Right ventricle myocardium superior (tissue), 1 donor: ENCODE measurements around the gene PLCH2. TPM values are rescaled to one million over a fixed set of nuclear protein-coding genes. Genes with fewer than 3 reads are reported as not detected.

Experiments
- ATAC-seq: fragments of 200-7000 bp; cut with Tn5 transposase; one replicate; pipeline ENCODE4 v1.9.1; 2020; ENCODE audit warnings: mild to moderate bottlenecking; ENCODE audit not compliant: poor library complexity
- DNase-seq: peaks from one replicate; pipeline ENCODE4 v3.0.0-alpha.2; 2020
- intact Hi-C: fragments of 100-400 bp; cut with DNase I; formaldehyde crosslinking; loops from one replicate; pipeline ENCODE4 v1.11.2; 2022
- total RNA-seq: library from RNA; stranded (reverse); fragmentation: NEBNext Ultra II Directional; extraction: Animal tissue kit (Norgen Biotek cat#: 25700); gene quantifications from one replicate; pipeline ENCODE4 v1.2.1, GENCODE V29; 2021
- donor health status: DM: no; HTN: yes; CAD: no; lungs with severe emphysema.

PLCH2 gene
- total RNA-seq, 1 donor from 2014 or later, result 0.13 TPM

DNA sequence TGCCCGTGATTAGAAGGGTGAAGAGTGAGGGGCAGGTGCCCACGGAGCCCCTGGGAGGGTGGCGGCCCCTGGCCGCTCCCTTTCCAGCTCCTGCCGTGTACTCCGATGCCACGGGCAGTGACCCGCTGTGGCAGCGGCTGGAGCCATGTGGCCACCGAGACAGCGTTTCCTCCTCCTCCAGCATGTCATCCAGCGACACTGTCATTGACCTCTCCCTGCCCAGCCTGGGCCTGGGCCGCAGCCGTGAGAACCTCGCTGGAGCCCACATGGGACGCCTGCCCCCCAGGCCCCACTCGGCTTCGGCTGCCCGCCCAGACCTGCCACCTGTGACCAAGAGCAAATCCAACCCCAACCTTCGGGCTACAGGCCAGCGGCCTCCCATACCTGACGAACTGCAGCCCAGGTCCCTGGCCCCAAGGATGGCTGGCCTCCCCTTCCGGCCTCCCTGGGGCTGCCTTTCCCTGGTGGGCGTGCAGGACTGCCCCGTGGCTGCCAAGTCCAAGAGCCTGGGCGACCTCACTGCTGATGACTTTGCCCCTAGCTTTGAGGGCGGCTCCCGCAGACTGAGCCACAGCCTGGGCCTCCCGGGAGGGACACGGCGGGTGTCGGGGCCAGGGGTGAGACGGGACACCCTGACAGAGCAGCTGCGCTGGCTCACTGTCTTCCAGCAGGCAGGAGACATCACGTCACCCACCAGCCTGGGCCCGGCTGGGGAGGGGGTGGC is 28.3 kb downstream of the PLCH2 start:
- no peak for ATAC-seq

DNA sequence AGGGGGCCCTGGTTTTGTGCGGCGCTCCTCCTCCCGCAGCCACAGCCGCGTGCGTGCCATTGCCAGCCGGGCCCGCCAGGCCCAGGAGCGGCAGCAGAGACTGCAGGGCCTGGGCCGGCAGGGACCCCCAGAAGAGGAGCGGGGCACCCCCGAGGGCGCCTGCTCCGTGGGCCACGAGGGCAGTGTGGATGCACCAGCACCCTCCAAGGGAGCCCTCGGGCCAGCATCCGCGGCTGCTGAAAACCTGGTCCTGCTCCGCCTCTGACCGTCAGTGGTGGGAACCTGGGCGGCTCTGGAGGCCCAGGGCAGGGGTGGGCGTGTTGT is 28.8 kb downstream of the PLCH2 start:
- intact Hi-C loops, result no loop called here
- no peak for DNase-seq
- no peak for ATAC-seq

More for the DNA sequence above, 28.3 kb downstream of the PLCH2 start:
- no peak for DNase-seq
- intact Hi-C loops, result no loop called here

DNA sequence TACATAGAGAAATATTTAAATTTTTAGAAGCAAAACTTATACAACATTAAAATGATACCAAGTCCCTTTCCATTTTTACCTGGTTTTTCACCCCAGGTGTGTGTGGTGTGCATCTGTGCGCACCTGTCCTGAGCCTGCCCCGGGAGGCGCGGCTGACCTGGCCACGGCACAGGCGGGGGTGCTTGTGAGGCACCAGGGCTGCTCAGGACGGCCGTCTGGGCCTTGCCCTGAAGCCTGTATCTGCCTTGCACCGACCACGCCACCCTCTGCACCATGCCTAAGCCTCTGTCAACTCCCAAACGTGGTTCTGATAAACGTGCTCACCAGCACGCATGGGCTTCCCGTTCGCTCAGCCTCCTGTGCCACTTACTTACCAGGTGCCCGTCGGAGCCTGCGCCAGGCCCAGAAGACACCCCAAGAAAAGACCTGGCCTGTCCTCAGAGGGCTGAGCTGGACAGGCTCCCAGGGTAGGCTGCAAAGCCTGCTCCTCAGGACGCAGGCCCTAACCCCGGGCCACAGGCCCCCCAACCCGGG is 29.4 kb downstream of the PLCH2 start:
- ATAC-seq (no peak), DNase-seq (no peak)
- intact Hi-C loops, result no loop called here

DNA sequence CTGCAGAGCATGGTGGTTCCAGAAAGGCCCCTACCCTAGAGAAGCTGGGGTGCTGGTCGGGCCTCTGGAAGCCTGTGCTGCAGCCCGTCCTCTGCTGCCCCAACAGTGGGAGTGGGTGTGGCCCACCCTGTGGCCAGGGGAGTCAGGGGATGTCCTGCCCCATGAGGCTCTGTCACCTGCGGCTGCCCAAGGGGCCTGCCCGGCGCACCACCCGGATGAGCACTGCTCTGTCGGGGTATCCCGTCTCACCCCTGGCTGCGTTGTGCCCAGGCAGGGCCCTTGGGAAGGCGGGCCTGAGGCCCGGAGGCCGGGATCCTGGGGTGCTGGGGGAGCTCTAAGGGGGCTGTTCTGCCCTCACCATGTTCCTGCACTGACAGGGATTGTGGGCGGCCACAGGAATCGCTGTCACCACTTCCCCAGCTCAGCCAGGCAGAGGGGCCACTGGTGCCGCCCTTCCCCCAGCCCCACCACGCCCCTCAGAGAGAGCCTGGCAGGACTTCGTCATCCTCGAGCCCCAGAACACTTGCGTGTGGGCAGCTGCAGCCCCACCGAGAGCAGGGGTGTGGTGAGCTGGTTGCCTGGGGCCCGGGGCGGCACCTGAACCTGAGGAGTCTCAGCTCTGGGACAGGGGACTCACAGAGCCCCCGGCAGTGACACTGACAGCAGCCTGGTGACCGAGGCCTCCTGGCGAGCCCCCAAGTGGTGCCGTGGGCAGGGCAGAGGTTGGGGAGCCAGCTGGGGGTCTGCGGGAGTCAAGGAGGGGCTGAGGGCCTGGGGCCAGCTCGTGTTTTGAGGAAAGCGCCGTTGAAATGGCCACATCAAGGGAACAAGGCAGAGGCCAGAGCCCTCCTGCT is 30.1 kb downstream of the PLCH2 start:
- peak; percentile 4 for ATAC-seq
- no peak for DNase-seq
- intact Hi-C loops, result no loop called here

DNA sequence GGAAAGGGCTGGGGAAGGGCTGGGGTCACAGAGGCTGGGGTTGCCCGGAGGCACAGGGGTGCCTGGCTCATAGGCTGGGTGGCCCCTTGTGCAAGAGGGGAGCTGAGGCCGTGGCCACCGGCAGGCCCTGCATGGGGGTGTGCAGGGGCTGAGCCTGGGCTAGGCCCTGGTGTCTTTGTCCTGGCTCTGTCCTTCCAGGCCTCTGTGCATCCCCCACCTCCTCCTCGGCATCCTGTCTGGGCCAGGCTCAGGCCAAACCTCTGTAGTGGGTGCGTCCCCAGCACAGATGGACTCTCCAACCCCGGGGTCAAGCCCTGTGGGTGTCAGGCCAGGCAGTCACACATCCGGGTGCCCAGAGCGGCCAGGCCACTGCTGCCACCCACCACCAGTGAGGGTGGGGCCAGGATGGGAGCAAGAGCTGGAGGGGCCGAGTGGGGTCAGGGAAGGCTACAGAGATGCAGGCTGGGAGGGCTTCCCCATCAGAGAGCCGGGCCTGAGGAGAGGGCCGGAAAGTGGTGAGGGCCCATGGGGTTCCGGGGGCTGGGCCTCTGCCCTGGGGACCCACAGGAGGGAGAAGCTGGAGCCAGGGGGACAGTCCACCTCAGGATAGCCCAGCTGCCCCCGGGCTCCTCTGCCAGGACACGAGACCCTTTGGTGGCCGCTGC is 30.9 kb downstream of the PLCH2 start:
- DNase-seq, result no peak
- intact Hi-C loops, result no loop called here
- peak; percentile 13 for ATAC-seq

DNA sequence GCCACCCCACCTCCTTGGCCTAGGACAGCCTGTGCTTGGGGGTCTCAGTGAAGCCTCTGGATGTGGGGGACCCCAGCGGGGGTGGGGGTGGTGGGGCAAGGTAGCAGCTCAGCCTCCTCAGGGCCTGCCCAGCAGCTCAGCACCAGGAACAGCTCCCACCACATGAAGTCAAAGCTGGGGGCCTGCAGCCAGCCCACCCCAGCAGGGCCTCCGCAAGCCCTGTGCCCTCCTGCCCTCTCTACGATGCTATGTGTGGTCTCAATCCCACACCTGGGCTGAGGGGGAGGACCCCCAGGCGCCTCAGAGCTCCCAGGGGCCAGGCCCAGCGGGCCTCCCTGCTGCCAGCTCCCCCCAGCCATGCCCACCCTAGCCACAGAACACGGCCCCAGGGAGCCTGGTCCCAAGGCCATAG is 31.7 kb downstream of the PLCH2 start:
- DNase-seq (no peak), ATAC-seq (peak; percentile 2)
- intact Hi-C loops, result no loop called here

DNA sequence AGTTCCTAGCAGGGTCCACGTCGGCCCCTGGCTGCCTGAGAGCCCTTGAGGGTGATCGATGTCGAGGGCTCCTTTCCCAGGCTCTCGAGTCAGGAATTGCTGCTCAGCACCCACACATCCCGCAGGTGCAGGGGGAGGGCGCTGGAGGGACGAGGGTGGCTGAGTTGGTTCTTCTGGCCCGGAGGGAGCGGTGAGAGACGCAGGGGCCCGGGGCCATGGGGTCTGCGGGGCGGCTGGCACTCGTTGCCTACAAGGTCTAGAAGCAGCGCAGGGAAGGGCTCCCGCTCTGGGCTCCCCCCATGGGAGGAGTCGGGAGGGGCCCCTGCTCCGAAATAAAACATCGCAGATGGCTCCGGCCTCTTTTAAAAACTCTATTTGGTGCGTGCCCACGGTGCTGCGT is 32.1 kb downstream of the PLCH2 start:
- no peak for ATAC-seq
- intact Hi-C loops, result no loop called here

DNA sequence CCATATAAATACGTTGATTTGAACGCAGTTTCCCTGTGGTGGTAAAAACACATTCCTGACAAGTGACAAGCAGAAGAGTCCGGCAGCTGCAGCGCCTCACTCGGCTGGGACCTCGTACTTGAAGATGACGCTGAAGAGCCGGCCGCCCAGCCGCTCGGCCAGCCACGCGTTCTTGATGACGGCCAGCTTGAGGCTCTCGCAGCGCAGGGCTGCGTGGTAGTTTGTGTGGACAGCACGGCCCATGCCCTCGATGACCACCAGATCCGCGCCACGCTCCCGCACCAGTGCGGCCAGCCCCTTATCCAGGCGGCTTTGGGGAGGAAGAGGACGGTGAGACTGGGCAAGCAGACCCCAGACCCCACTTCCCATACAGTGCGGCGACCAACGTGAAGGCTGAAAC is 32.7 kb downstream of the PLCH2 start:
- ATAC-seq (no peak), DNase-seq (no peak)

More for the DNA sequence above, 32.1 kb downstream of the PLCH2 start:
- DNase-seq, result no peak

DNA sequence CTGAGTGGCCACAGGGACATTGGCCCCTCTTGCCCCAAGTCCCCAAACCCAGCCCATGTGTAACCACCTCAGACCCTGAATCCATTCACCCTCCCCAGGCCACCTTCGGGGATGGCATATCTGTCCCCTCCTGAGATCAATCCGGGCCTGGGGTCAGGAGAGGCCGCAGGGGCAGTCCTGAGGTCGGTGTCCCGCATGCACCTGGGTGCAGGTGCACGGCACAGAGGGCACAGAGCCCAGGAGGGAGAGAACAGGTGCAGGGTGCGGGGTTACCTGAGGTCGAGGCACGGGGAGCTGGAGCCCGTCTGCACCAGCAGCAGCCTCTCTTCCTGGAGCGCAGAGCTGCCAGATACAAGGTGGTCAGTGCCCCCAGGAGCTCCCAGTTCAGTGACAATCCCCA is 33.5 kb downstream of the PLCH2 start:
- no peak for DNase-seq
- no peak for ATAC-seq
- intact Hi-C loops, result no loop called here

More for the DNA sequence above, 32.7 kb downstream of the PLCH2 start:
- intact Hi-C loops, result no loop called here

DNA sequence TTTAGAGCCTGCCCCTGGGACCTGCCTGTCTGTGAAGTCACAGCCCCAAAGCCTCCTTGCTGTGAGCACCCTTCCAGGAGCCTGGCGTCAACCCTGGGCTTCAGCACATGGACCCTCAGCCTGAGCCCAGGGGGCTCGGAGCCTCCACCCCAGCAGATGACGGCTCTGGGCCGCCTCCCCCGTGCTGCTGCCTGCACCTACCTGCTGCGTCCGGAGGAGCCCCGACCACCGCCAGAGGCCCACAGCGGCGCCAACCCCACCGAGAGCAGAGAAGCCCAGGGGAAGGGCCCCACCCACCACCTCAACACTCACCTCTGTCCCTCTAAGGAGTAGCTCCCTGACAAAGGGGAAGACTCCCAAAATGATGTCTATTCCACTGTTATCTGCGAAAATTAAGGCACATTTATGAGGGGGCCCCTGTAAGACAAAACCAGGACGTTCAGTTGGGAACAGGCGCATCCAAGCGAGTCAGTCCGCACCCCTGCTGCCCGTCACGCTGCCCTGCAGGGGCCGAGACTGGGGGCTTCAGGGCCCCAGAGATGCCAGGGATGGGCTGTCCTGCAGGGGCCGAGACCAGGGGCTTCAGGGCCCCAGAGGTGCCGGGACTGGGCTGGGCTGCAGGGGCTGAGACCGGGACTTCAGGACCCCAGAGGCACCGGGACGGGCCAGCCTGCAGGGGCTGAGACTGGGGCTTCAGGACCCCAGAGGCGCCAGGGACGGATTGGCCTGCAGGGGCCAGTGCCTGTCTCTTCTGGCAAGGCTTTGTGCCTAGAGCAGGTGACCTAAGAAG is 34.5 kb downstream of the PLCH2 start:
- DNase-seq, result no peak
- no peak for ATAC-seq
- intact Hi-C loops, result no loop called here

DNA sequence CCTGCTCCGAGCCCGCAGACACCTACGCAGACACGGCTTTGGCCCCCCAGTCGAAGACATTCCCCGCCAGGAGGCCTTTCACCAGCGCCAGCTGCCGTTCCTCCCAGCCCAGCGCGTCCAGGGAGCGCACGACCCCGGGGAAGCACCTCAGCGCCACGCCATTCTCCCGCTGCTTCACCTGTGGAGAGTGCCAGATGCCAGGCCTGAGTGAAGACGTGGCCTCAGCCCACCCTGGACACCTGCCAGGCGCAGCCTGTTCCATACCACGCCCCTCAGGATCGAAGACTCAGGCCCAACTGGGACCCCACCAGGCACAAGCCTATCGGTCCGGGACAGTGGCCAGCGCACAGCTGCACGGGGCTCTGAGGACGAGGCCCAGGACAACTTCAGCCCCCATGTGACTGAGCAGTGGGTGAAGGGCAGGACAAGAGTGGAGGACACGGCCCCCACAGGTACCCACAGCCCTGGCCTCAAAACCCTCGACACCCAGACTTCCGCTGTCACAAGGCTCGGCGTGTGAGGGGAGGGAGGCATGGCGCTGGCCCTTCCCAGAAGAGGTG is 36.9 kb downstream of the PLCH2 start:
- DNase-seq, result no peak
- intact Hi-C loops, result no loop called here
- no peak for ATAC-seq

DNA sequence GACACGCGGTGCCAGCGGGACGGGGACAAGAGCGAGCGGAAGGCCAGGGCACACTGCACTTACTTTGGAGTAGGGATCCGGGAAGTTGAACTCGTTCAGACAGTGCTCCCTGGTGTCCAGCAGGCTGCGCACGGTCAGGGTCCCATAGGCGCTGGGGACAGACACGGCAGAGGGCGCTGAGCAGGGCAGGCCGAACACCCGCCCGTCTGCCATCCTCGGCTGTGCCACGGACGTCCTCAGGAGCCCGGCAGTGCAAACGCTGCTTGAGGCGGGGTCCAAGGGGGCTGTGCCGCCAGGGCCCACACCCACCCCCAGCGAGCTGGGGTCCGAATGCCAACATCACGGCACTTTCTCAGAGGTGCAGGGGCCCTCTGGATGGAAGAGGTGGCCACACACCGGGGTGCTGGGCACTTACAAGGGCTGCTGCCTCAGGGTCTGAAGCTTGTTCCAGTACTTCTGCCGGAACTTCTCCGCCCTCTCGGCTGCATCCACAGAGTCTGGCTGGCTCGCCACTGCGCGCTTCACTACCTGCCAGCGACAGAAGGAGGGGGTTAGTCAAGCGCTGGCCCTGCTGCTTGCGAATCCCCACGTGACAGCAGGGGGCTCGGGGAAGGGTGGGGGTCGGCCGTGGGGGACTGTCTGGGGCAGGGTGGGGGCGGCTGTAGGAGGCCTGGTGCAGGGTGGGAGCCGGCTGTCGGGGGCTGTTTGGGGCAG is 38.0 kb downstream of the PLCH2 start:
- DNase-seq (no peak), ATAC-seq (no peak)
- intact Hi-C loops, result no loop called here

DNA sequence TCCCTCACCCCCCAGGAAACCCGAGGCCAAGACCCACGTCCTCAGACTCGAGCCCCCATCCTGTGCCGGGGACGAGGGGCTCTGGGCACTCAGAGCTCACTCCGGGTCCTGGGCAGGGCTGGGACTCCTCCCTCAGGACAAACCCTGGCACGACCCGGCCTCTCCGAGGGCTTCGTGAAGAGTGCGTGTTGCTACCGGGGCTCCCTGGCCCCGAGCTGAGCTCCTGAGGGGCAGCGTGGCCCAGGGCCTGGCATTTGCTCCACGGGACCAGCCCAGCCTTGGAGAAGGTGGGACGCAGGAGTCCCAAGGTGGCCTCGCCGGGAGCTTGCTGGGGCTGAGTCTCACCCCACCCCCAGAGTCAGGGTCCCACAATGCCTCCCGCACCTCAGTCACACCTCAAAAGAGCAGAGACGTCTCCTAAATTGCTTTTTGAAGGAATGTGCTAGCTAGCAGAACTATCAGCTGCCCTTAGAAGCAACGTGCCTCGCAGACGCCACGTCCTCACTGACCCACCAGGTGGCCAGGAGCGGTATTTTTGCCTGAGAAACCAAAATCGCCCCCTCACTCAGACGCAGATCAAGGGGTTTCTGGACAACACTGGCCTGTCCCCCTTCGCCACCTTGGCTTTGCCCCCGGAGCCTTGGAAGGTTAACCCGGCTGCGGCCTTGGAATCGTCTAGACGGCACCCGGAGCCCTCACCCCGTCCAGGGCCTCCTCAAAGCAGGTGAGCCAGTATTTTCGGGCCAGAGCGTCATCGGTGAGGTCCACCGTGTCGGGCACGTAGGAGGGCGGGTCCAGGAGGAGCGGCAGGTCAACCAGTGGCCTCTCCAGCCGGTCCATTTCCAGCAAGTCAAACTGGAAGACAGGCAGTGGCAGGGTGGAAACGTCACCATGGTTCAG is 39.0 kb downstream of the PLCH2 start:
- ATAC-seq (no peak), DNase-seq (no peak)
- intact Hi-C loops, result no loop called here

DNA sequence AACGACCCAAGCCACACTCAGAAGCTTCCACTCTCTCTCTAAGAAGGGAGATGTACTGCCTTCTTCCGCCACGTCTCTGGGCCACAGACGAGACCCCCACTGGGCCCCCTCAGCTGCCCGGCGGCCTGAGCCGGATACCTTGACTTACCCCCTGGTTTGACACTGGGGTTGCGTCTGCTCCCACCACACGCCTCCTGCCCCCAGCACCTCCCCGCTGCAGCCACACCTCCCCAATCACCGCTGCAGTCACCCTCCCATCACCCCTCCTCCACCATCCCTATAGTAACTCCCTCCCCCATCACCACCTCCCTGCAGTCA is 39.6 kb downstream of the PLCH2 start:
- ATAC-seq, result no peak
- DNase-seq, result no peak
- intact Hi-C loops, result no loop called here

DNA sequence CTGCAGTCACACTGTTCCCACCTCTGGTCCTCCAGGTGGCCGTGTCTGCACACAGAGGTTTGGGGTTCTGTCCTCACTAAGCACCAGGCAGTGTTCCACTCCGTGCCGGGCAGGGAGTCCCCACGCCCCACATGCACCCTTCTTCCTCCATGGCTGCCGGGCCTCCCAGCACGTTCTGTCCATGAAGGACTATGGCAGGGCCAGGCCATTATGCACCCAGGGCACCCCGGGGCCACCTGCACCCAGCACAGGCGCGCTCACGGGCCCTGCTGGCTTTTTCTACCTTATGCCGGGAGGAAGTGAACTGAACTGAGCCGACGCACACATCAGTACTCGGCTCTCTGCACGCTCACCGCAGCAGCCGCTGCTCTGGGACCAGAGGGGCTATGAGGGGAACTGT is 40.0 kb downstream of the PLCH2 start:
- intact Hi-C loops, result no loop called here
- no peak for ATAC-seq

DNA sequence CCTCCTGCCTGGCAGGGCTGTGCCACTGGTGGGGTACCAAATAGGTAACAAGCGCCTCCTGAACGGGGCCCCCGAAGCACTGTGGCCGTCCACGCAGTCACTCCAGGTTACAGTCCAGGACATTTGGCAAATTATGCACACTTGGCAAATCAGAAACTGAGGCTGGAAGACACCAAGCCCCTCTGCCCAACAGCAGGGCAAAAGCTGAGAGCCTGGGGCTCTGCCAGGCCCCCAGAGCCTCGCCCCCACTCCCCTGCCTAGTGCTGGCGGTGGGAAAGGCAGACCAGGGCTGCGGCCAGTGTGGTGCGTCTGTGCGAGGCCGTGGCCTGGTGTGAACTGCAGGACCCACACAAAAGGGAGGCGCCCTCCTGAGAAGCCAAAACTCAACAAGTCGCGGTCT is 40.9 kb downstream of the PLCH2 start:
- no peak for DNase-seq
- intact Hi-C loops, result no loop called here
- ATAC-seq, result no peak

More for the DNA sequence above, 40.0 kb downstream of the PLCH2 start:
- DNase-seq, result no peak

DNA sequence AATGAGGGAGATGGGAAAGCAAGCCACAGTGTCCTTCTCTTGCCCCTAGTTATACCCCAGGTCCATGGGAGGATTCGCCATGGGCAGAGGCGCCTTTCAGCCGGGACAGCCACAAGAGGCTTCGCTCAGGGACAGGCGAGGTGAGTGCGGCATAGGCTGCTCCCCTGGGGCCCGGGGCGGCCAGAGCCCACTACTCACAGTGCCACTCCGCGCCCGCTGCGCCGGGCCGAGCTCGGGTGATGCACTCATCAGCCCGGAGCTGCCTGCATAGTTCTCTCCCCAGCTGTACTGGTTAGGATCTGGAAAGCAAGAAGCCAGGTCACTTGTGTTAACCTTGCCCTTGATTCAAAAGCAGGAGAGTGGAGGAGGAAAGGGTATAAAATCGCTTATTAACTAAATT is 41.9 kb downstream of the PLCH2 start:
- ATAC-seq, result no peak
- intact Hi-C loops, result no loop called here
- no peak for DNase-seq
